Natural killer cell treated with Interleukin-12 subunit alpha and Interleukin-12 subunit beta and Interleukin-15 and Interleukin-18, amount 100 ng/mL, for 72 hours (primary cell): Measurements from ENCODE around the gene ANKDD1A. TPM values are rescaled to one million over a fixed set of nuclear protein-coding genes. Genes with fewer than 3 reads are reported as not detected.

Source experiments
- ATAC-seq, 2 donors: fragments of 150-1000 bp; cut with Tn5 transposase in 1 of 2; sonication (Bioruptor Pico), chemical (Tn5 transposase) in 1 of 2; 2 replicates each; pipeline ENCODE4 v1.10.0; 2021
- DNase-seq: peaks from one replicate; pipeline ENCODE4 v3.0.0; 2022; ENCODE audit warnings: low spot score
- H3K27ac Mint-ChIP-seq, 2 donors: 1 replicate in 1 of 2; 2 replicates in 1 of 2; pipeline ENCODE4 v1.8.0; 2022; ENCODE audit warnings: mixed read lengths in 2 of 2, mild to moderate bottlenecking in 1 of 2, moderate library complexity in 1 of 2
- H3K27me3 Mint-ChIP-seq, 2 donors: 1 replicate in 1 of 2; 2 replicates in 1 of 2; pipeline ENCODE4 v1.8.0; 2022; ENCODE audit warnings: mixed read lengths in 2 of 2
- H3K36me3 Mint-ChIP-seq: one replicate; pipeline ENCODE4 v1.8.0; 2022; ENCODE audit warnings: mixed read lengths
- H3K4me1 Mint-ChIP-seq, 2 donors: 1 replicate in 1 of 2; 2 replicates in 1 of 2; pipeline ENCODE4 v1.8.0; 2022; ENCODE audit warnings: low read depth in 2 of 2, mixed read lengths in 2 of 2, mild to moderate bottlenecking in 1 of 2
- H3K4me3 Mint-ChIP-seq: one replicate; pipeline ENCODE4 v1.8.0; 2022; ENCODE audit warnings: mixed read lengths
- H3K9me3 Mint-ChIP-seq: 2 replicates; pipeline ENCODE4 v1.8.0; 2022; ENCODE audit warnings: mixed read lengths
- total RNA-seq, 2 donors: library from RNA; stranded (reverse); gene quantifications; one replicate each; pipeline ENCODE4 v1.2.3, GENCODE V29; 2022

Gene ANKDD1A
- total RNA-seq, 2 donors from 2014 or later, result 3.1 to 5.0 TPM

DNA sequence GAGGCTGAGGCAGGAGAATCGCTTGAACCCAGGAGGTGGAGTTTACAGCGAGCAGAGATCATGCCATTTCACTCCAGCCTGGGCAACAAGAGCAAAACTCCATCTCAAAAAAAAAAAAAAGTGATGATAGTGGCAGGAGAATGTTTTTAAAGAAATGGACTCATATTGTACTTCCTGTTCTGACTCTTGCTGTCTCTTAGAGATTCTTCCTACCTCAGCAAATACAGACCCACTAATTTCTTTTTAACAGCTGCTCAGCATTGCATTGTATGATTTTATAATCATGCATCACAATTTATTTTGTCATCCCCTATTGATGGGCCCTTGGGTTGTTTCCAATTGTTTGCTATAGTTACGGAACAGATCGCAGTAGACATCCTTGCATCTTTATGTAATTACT is 8.8 kb upstream of the ANKDD1A start:
- H3K36me3 Mint-ChIP-seq, result peaks cover 6% of the 10 kb centered on the region
- DNase-seq, result no peak
- H3K9me3 Mint-ChIP-seq, result peaks cover 3% of the 10 kb centered on the region
- peaks cover 33 to 39% of the 10 kb centered on the region in 2 donors for H3K4me1 Mint-ChIP-seq
- ATAC-seq, result peak in 1 of 2 donors; percentile 62
- no peaks in the 10 kb centered on the region for H3K27me3 Mint-ChIP-seq
- H3K27ac Mint-ChIP-seq, result peak overlapping the region; percentile 46 to 61
- H3K4me3 Mint-ChIP-seq, result peak overlapping the region; percentile 46

DNA sequence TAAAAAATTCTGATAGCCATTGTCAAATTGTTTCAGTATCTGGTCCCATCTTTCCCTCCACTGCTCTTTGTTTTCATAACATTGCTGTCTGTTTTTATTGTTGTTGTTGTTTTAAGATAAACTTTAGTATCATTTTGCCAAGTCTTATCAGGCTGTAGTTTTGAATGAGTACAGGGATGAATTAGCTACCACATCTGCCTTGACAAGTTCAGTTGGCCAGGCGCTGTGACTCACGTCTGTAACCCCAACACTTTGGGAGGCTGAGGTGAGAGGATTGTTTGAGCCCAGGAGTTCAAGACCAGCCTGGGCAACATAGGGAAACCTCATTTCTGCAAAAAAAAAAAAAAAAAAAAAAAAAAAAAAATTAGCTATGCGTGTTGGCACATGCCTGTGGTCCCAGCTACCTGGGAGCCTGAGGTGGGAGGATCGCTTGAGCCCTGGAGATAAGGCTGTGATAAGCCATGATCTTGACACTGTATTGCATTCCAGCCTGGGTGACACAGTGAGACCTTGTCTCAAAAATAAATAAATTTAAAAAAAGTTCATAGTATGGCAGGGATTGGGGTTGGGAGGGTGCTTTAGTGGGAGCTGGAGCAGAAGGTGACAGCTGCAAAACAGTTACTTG is 8.3 kb upstream of the ANKDD1A start:
- ATAC-seq (peak in 1 of 2 donors; percentile 41), DNase-seq (no peak)
- H3K27ac Mint-ChIP-seq, result peak overlapping the region; percentile 46 to 61
- H3K4me3 Mint-ChIP-seq, result peak overlapping the region; percentile 46
- H3K4me1 Mint-ChIP-seq, result peaks cover 29 to 34% of the 10 kb centered on the region in 2 donors
- no peaks in the 10 kb centered on the region for H3K27me3 Mint-ChIP-seq
- peaks cover 6% of the 10 kb centered on the region for H3K36me3 Mint-ChIP-seq
- H3K9me3 Mint-ChIP-seq, result peaks cover 3% of the 10 kb centered on the region

GRCh38 chr15:64904189-64904588 is 7.5 kb upstream of the ANKDD1A start:
- Mint-ChIP-seq H3K4me1 (peaks cover 29 to 34% of the 10 kb centered on the region in 2 donors), H3K27ac (no peak overlapping the region), H3K36me3 (peaks cover 6% of the 10 kb centered on the region), H3K9me3 (peaks cover 3% of the 10 kb centered on the region), H3K4me3 (peak overlapping the region; percentile 30), H3K27me3 (no peaks in the 10 kb centered on the region)
- ATAC-seq (no peak), DNase-seq (no peak)

- peaks cover 6% of the 10 kb centered on the region for H3K36me3 Mint-ChIP-seq
- peak overlapping the region; percentile 64 to 93 for H3K27ac Mint-ChIP-seq
These were observed 6.4 kb upstream of the ANKDD1A start for GRCh38 chr15:64905119-64905831.

DNA sequence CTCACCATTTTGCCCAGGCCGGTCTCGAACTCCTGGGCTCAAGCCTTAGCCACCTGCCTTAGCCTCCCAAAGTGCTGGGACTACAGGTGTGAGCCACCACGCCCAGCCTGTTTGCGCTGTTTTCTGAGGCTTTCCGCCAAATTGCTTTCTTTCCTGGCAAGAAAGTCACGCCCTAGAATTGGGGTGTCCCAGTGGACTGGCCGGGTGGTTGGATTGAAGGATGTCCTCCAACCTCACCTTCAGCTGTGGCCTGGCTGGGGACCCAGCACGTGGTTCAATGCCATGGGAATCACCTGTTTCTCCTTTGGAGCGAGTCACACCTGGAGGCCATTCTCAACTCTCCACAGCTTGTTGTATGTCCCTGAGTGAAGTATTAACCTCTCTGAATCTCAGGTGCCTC is 5.8 kb upstream of the ANKDD1A start:
- Mint-ChIP-seq H3K4me1 (peaks cover 31 to 33% of the 10 kb centered on the region in 2 donors), H3K4me3 (peak overlapping the region; percentile 79), H3K27ac (peak overlapping the region; percentile 64 to 93), H3K9me3 (no peaks in the 10 kb centered on the region), H3K36me3 (peaks cover 2% of the 10 kb centered on the region), H3K27me3 (no peaks in the 10 kb centered on the region)
- ATAC-seq, result no peak
- no peak for DNase-seq

More at GRCh38 chr15:64905119-64905831, 6.4 kb upstream of the ANKDD1A start:
- H3K4me3 Mint-ChIP-seq, result peak overlapping the region; percentile 79
- H3K27me3 Mint-ChIP-seq, result no peaks in the 10 kb centered on the region
- peaks cover 3% of the 10 kb centered on the region for H3K9me3 Mint-ChIP-seq
- DNase-seq (peak; percentile 88), ATAC-seq (peak; percentile 87 to 93)
- H3K4me1 Mint-ChIP-seq, result peaks cover 29 to 34% of the 10 kb centered on the region in 2 donors

DNA sequence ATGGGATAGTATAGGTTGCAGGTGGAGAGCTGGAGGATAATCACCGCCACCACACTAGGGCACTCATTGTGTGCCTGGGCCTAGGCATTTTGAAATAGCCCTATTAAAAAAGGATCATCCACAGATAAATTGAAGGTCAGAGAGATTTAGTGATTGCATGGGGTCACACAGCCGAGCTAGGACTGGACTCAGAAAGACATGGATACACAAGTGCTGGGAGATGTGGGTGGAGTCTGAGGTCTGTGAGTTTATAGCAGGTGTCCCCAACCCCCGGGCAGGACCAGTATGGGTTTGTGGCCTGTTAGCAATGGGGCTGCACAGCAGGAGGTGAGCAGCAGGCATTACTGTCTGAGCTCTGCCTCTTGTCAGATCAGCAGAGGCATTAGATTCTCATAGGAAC is 5.3 kb upstream of the ANKDD1A start:
- H3K27ac Mint-ChIP-seq, result peak overlapping the region in 1 of 2 donors; percentile 93
- no peak overlapping the region for H3K4me3 Mint-ChIP-seq
- no peaks in the 10 kb centered on the region for H3K9me3 Mint-ChIP-seq
- DNase-seq, result no peak
- H3K27me3 Mint-ChIP-seq, result no peaks in the 10 kb centered on the region
- H3K36me3 Mint-ChIP-seq, result no peaks in the 10 kb centered on the region
- peaks cover 35% of the 10 kb centered on the region in 2 donors for H3K4me1 Mint-ChIP-seq
- no peak for ATAC-seq

- no peaks in the 10 kb centered on the region for H3K9me3 Mint-ChIP-seq
These were observed 3.7 kb upstream of the ANKDD1A start for GRCh38 chr15:64907991-64908390.

GRCh38 chr15:64909546-64909945 is 2.2 kb upstream of the ANKDD1A start:
- DNase-seq, result no peak
- no peaks in the 10 kb centered on the region for H3K9me3 Mint-ChIP-seq
- no peak for ATAC-seq
- H3K27ac Mint-ChIP-seq, result no peak overlapping the region
- H3K4me1 Mint-ChIP-seq, result peaks cover 15 to 17% of the 10 kb centered on the region in 2 donors
- H3K4me3 Mint-ChIP-seq, result no peak overlapping the region
- no peaks in the 10 kb centered on the region for H3K36me3 Mint-ChIP-seq
- no peaks in the 10 kb centered on the region for H3K27me3 Mint-ChIP-seq

More at GRCh38 chr15:64907991-64908390, 3.7 kb upstream of the ANKDD1A start:
- H3K36me3 Mint-ChIP-seq, result no peaks in the 10 kb centered on the region
- no peak overlapping the region for H3K27ac Mint-ChIP-seq
- H3K27me3 Mint-ChIP-seq, result no peaks in the 10 kb centered on the region
- no peak for ATAC-seq
- no peak for DNase-seq
- H3K4me3 Mint-ChIP-seq, result no peak overlapping the region
- H3K4me1 Mint-ChIP-seq, result peaks cover 24 to 27% of the 10 kb centered on the region in 2 donors

DNA sequence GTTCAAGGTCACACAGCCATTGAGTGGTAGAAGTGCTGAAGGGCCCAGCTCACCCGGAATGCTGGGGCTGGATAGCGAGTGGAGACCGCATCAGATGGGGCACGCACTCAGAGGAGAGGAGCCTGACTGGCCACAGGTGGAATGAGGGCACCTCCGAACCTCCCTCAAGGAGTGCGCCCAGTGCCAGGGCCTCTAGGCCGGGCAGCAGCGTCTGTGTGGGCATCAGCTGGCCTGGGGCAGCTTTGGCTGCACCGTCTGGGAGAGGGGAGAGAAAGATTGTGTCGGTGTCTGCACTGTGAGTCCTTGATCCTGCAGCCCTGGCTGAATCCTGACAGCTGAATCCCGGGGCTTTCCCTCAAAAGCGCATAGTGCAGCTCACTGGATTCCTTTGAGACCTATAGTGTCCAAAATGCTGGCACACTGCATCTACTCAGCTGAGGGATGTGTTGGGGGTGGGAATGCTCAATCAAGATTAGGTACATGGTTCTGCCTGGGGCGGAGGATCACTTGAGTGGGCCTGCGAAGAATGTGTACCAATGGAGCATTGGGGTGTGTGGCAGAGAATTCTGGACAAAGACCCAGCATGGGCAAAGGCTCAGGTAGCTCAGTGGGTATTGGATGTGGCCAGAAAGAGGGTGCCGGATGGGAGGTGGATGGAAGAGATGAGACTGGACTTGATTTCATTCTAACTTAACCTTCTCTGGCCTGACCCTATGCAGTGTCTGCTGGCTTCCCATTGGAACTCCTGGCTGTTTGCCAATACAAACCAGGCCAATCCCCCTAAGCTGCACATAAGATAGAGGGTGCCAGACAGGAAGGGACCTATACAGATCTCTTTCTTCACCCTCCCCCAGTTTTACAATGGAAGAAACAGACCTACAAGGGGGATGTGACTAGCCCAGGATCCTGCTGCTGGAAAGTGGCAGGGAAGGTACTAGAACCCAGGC is 950 bp downstream of the ANKDD1A start:
- Mint-ChIP-seq H3K27me3 (no peaks in the 10 kb centered on the region), H3K36me3 (no peaks in the 10 kb centered on the region), H3K27ac (no peak overlapping the region), H3K4me3 (peak overlapping the region; percentile 25), H3K9me3 (no peaks in the 10 kb centered on the region), H3K4me1 (peaks cover 8 to 9% of the 10 kb centered on the region in 2 donors)
- ATAC-seq (no peak), DNase-seq (no peak)

- ATAC-seq, result no peak
These were observed 4.0 kb downstream of the ANKDD1A start for GRCh38 chr15:64915518-64916227.

GRCh38 chr15:64916365-64916764 is 4.7 kb downstream of the ANKDD1A start:
- H3K27ac Mint-ChIP-seq, result no peak overlapping the region
- H3K36me3 Mint-ChIP-seq, result no peaks in the 10 kb centered on the region
- DNase-seq (no peak), ATAC-seq (no peak)
- H3K27me3 Mint-ChIP-seq, result no peaks in the 10 kb centered on the region
- peaks cover 1 to 3% of the 10 kb centered on the region in 2 donors for H3K4me1 Mint-ChIP-seq
- no peak overlapping the region for H3K4me3 Mint-ChIP-seq
- no peaks in the 10 kb centered on the region for H3K9me3 Mint-ChIP-seq

More at GRCh38 chr15:64915518-64916227, 4.0 kb downstream of the ANKDD1A start:
- Mint-ChIP-seq H3K27ac (no peak overlapping the region), H3K4me1 (peaks cover 8 to 9% of the 10 kb centered on the region in 2 donors), H3K9me3 (no peaks in the 10 kb centered on the region), H3K4me3 (no peak overlapping the region), H3K36me3 (no peaks in the 10 kb centered on the region), H3K27me3 (no peaks in the 10 kb centered on the region)
- DNase-seq, result no peak

DNA sequence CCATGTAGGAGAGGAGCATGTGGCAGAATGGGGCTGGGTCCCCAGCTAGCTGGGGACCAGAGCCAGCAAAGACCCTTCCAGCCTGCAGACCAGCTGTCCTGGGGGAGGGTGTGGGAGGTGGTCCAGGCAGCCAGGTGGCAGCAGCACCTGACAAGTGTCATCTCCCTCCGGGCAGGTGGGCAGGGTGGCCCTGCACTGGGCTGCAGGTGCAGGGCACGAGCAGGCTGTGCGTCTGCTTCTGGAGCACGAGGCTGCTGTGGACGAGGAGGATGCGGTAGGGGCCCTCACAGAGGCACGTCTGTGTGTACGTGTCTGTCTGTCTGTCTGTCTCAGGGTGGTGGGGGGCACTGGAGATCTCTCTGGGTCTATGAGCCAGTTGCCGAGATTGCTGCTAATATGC is 5.5 kb downstream of the ANKDD1A start:
- no peak for ATAC-seq

GRCh38 chr15:64919721-64920120 is 8.0 kb downstream of the ANKDD1A start:
- Mint-ChIP-seq H3K27ac (no peak overlapping the region), H3K9me3 (no peaks in the 10 kb centered on the region), H3K4me3 (no peak overlapping the region), H3K27me3 (no peaks in the 10 kb centered on the region), H3K4me1 (peaks cover 0 to 2% of the 10 kb centered on the region in 2 donors), H3K36me3 (no peaks in the 10 kb centered on the region)
- ATAC-seq, result no peak
- no peak for DNase-seq

More for the DNA sequence above, 5.5 kb downstream of the ANKDD1A start:
- Mint-ChIP-seq H3K27ac (no peak overlapping the region), H3K27me3 (no peaks in the 10 kb centered on the region), H3K4me1 (peaks cover 0 to 2% of the 10 kb centered on the region in 2 donors), H3K4me3 (no peak overlapping the region), H3K36me3 (no peaks in the 10 kb centered on the region), H3K9me3 (no peaks in the 10 kb centered on the region)
- DNase-seq, result no peak
